Measurements from ENCODE around the gene STARD10. TPM values are rescaled to one million over a fixed set of nuclear protein-coding genes. Genes with fewer than 3 reads are reported as not detected.

The STARD10 gene
- total RNA-seq, 1 experiment from 2014 or later, result 10.6 TPM

DNA sequence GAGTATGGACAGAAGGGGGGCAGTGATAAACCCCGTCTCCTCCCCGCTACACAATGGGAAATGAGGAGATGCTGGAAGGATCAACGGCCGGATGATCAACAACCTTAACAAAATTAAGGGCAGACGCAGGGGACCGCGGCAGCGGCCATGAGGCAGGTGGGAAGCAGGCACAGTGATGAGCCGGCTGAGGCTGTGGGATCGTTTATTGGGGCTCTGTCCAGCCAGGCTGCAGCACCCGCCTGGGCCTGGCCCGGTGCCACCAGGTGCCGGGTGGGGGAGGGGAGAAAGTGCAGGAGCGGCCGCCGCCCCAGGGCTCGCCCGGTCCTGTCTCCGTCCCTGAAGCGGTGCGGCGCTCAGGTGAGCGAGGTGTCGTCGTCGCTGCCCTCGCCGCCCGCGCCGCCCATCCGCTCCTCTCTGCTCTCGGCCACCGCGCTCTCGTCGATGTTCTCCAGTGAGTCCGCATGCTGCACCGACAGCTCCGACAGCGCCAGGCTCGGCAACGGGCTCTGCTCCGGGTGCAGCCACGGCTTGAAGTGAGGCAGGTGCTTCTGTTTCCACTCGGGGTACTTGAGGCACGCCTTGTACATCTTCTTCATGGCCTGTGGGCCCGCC, 39.2 kb downstream of the STARD10 start:
- no peak overlapping the region for H3K27ac Mint-ChIP-seq (ENCODE audit: low read depth, unreplicated experiment)
- no peak overlapping the region for H3K4me3 Mint-ChIP-seq (ENCODE audit: unreplicated experiment)
- no peak for DNase-seq (ENCODE audit: unreplicated experiment)
- no peaks in the 10 kb centered on the region for H3K36me3 Mint-ChIP-seq (ENCODE audit: insufficient read depth, unreplicated experiment)
- BruUV-seq (replicated peaks), result no TSS peak
- H3K27me3 Mint-ChIP-seq (ENCODE audit: insufficient read depth, unreplicated experiment), result no peaks in the 10 kb centered on the region
- peaks cover 27% of the 10 kb centered on the region for H3K4me1 Mint-ChIP-seq (ENCODE audit: insufficient read depth, unreplicated experiment)
- H3K9me3 Mint-ChIP-seq (ENCODE audit: unreplicated experiment), result no peaks in the 10 kb centered on the region
- TF ChIP-seq, protein P1, sequence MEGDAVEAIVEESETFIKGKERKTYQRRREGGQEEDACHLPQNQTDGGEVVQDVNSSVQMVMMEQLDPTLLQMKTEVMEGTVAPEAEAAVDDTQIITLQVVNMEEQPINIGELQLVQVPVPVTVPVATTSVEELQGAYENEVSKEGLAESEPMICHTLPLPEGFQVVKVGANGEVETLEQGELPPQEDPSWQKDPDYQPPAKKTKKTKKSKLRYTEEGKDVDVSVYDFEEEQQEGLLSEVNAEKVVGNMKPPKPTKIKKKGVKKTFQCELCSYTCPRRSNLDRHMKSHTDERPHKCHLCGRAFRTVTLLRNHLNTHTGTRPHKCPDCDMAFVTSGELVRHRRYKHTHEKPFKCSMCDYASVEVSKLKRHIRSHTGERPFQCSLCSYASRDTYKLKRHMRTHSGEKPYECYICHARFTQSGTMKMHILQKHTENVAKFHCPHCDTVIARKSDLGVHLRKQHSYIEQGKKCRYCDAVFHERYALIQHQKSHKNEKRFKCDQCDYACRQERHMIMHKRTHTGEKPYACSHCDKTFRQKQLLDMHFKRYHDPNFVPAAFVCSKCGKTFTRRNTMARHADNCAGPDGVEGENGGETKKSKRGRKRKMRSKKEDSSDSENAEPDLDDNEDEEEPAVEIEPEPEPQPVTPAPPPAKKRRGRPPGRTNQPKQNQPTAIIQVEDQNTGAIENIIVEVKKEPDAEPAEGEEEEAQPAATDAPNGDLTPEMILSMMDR (IDR thresholded peaks at IDR 0.05; ENCODE audit: unreplicated experiment), result no peak
- ChIA-PET POLR2A (no interaction called here), CTCF (no interaction called here)
- intact Hi-C loops (cut with micrococcal nuclease), result no loop called here

DNA sequence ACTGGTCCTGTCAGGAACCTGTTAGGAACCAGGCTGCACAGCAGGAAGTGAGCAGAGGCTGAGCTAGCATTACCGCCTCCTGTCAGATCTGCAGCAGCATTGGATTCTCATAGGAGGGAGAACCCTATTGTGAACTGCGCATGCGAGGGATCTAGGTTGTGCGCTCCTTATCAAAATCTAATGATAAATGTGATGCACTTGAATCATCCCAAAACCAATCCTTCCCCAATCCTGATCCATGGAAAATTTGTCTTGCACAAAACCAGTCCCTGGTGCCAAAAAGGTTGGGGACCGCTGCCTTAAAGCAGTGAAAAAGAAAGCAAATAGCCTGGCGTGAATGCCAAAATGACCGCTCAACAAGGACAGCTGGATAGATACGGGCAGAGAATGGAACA, 39.7 kb downstream of the STARD10 start:
- H3K36me3 Mint-ChIP-seq (ENCODE audit: insufficient read depth, unreplicated experiment), result no peaks in the 10 kb centered on the region
- no peak overlapping the region for H3K27ac Mint-ChIP-seq (ENCODE audit: low read depth, unreplicated experiment)
- BruUV-seq (replicated peaks), result no TSS peak
- intact Hi-C loops (cut with micrococcal nuclease), result no loop called here
- ChIA-PET POLR2A (no interaction called here), CTCF (interaction anchor here (1.2 kb wide), 1 partner anchor 39 kb away, joined by 4 read pairs; no protein-coding TSS in a partner anchor)
- no peaks in the 10 kb centered on the region for H3K27me3 Mint-ChIP-seq (ENCODE audit: insufficient read depth, unreplicated experiment)
- peaks cover 27% of the 10 kb centered on the region for H3K4me1 Mint-ChIP-seq (ENCODE audit: insufficient read depth, unreplicated experiment)
- TF ChIP-seq, protein P1 (IDR thresholded peaks at IDR 0.05; ENCODE audit: unreplicated experiment), result no peak
- H3K4me3 Mint-ChIP-seq (ENCODE audit: unreplicated experiment), result no peak overlapping the region
- DNase-seq (ENCODE audit: unreplicated experiment), result no peak
- no peaks in the 10 kb centered on the region for H3K9me3 Mint-ChIP-seq (ENCODE audit: unreplicated experiment)

DNA sequence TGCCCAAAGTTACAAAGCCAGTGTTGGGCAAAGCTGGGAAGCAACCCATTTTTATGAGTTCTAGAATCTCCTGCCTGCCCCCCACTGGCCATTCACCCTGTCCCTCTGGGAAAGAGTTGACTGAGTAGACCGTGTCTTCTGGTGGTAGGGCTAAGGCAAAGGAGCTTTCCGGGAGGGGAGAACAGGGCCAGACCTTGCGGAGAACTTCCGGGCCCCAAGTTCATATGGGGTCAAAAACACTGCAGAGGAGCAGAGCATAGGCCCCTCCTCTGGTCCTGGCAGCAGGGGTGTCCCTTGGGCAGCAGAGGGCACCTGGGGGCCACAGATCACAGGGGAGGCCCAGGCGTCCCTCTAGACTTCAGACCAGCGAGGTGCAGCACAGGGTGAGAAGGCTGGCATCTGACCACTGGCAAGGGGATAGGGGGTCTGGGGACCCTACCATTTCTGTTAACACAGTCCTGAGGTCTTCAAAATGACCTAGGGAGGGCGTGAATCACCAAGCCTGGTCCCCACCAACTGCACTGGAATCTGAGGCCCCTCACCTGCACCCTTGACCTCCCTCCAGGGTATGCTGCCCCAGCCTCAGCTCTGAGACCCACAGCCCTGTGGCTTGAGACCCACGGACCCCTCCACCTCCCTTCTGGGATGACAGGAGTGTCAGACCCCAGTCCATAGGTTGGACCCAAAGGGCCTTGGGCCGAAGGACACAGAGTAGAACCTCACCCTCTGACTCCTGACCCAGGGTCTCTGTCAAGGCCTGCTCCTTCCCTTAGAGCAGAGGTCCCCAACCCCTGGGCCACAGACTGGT, 40.3 kb downstream of the STARD10 start:
- no peak overlapping the region for H3K4me3 Mint-ChIP-seq (ENCODE audit: unreplicated experiment)
- H3K27me3 Mint-ChIP-seq (ENCODE audit: insufficient read depth, unreplicated experiment), result no peaks in the 10 kb centered on the region
- H3K36me3 Mint-ChIP-seq (ENCODE audit: insufficient read depth, unreplicated experiment), result no peaks in the 10 kb centered on the region
- no TSS peak for BruUV-seq (replicated peaks)
- intact Hi-C loops (cut with micrococcal nuclease), result no loop called here
- no peak for DNase-seq (ENCODE audit: unreplicated experiment)
- ChIA-PET CTCF (interaction anchor here (1.2 to 1.3 kb wide), 2 partner anchors 28 to 39 kb away, joined by 3 to 4 read pairs; no protein-coding TSS in a partner anchor), POLR2A (no interaction called here)
- no peaks in the 10 kb centered on the region for H3K9me3 Mint-ChIP-seq (ENCODE audit: unreplicated experiment)
- H3K27ac Mint-ChIP-seq (ENCODE audit: low read depth, unreplicated experiment), result no peak overlapping the region
- H3K4me1 Mint-ChIP-seq (ENCODE audit: insufficient read depth, unreplicated experiment), result peaks cover 25% of the 10 kb centered on the region
- TF ChIP-seq, protein P1 (IDR thresholded peaks at IDR 0.05; ENCODE audit: unreplicated experiment), result no peak

- H3K27me3 Mint-ChIP-seq (ENCODE audit: insufficient read depth, unreplicated experiment), result no peaks in the 10 kb centered on the region
- H3K4me1 Mint-ChIP-seq (ENCODE audit: insufficient read depth, unreplicated experiment), result peaks cover 14% of the 10 kb centered on the region
- BruUV-seq (replicated peaks), result TSS peak; percentile 20
- H3K36me3 Mint-ChIP-seq (ENCODE audit: insufficient read depth, unreplicated experiment), result no peaks in the 10 kb centered on the region
- no peaks in the 10 kb centered on the region for H3K9me3 Mint-ChIP-seq (ENCODE audit: unreplicated experiment)
- peak; percentile 69 for DNase-seq (ENCODE audit: unreplicated experiment)
- POLR2A ChIA-PET, result no interaction called here
- TF ChIP-seq, protein P1 (IDR thresholded peaks at IDR 0.05; ENCODE audit: unreplicated experiment), result no peak
- intact Hi-C loops (cut with micrococcal nuclease), result no loop called here
- CTCF ChIA-PET, result interaction anchor here (0.6 to 1.3 kb wide), 2 partner anchors 27 to 427 kb away, joined by 3 read pairs; no protein-coding TSS in a partner anchor
- H3K4me3 Mint-ChIP-seq (ENCODE audit: unreplicated experiment), result peak within 1 kb of the TSS; percentile 81
- H3K27ac Mint-ChIP-seq (ENCODE audit: low read depth, unreplicated experiment), result no peak within 1 kb of the TSS
Measured at GRCh38 chr11:72752088-72752914, 41.5 kb downstream of the STARD10 start, which contains the start of gene ARAP1. TSS of gene ARAP1 (minus strand) at chr11:72752408. CDS start at chr11:72727128, 25,280 bp downstream.

Measured in MCF 10A (cell line).